Measurements from ENCODE around the gene EIF2S1.
"Not testable (repeated sequence)": the region's sequence is repeated elsewhere in the genome, so short reads cannot be mapped to it uniquely, and the experiment has no call there.

Gene EIF2S1

DNA sequence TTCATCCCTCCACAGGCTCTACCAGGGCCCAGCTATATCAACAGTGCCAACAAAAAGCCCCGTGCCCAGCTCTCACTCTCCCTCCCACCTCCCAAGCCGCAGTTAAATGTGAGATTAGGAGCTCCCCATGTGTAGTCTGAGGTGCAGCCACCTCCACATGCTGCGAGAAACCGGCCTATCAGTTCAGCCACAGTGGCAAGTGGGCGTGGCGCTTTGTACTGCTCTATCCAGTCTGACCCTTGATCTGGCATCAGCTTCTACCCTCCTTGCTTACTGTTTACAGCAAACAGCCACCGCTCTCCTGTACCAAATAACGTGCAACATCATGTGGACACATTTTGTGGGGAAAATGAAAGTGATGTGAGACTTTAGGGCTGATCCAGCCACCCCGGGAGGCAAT is 50.2 kb downstream of the EIF2S1 start:
- DNase-seq (ENCODE audit: low read depth in 2 of 2, low spot score in 1 of 2) = no peak

DNA sequence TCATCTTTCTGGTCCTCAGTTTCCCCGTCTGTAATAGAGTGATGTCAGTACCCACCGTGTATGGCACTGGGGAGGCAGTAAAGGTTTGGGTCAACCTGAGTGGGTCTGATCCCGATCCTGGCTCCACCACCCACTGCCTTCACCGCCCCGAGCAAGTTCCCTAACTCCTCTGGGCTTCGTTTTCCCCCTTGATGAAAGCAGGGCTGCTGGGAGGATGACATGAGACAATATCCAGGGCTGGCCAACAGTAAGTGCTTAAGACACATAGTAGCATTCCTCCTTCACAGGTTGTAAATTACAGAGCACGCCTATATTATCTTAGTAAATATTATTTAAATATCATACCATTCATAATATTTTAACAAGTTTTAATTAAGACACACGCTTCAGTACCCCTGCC is 51.2 kb downstream of the EIF2S1 start:
- DNase-seq (ENCODE audit: low read depth in 2 of 2, low spot score in 1 of 2) = no peak

DNA sequence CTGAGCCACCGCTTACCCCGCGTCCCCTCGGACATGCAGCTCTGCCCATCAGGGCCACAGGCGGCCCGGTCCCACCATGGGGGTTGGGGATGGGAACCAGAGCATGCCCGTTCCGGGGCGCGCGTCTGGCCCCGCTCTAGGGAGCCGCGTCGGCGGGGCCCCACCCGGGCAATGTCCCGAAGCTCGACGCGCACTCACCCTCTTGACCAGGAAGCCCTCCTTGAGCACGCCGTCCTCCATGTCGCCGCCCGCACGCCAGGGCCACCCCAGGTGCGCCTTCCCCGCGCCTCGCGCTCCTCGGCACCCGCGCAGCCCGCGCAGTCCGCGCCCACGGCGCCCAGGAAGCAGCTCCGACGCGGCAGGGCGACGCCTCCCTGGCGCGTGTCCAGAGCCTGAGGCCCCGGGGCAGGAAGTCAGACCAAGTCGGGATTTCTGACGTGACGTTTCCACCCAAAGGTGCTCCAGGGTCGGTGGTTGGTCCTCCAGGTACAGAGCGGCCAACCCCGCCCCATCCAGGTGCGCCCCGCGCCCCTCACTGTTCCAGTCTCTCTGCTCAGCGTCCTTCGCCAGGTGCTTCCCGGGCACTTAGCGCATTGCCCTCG is 51.8 kb downstream of the EIF2S1 start, which contains the start of gene PLEK2:
PLEK2 (minus strand) TSS at position 346 of the 602 bp plus-strand sequence; CDS start at position 240, 106 bp downstream.
- DNase-seq (ENCODE audit: low read depth in 2 of 2, low spot score in 1 of 2) = no peak

DNA sequence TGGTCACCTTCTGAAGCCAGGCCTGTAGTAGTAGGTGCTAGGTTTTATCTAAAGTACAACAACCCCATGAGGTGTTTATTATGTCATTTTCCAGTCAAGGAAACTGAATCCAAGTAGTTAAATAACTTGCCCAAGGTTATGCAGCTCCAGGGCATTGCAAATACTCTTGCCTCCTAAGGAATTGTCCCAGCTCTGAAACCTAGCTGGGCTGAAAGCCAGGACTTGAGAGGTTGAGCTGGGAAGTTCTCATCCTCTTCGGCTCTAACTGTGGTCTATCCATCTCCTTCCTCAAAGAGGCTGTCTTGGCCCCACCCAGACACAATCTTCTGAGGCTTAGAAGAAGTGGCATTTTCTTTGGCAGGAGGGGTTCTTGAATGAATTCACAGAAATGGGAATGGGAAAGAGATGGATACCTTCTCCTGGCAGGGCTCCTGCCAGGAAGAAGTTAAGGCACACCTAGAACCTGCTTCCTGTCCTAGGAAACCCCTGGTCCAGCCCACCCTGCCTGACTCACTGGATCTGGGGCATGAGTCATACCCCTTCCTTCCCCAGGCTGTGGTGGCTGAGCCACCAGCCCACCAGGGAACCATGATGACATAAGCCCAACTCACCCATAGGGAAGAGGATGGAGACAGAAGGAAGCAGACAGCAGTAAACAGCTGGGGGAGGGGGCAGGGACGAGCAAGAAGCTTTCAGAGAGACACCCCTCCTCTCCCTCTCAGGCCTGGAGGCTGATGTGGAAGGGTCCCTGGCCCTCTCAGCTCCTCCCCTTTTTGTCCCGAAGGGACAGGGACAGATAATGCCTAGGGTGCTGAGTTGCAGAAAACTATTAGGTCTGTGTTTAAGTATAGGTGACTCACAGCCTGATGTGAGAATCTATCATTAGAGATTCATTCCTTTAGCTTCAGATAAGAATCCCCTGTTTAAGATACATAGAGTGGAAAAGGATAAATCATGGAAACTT is 54.0 kb downstream of the EIF2S1 start:
- DNase-seq (ENCODE audit: low read depth in 2 of 2, low spot score in 1 of 2) = no peak

DNA sequence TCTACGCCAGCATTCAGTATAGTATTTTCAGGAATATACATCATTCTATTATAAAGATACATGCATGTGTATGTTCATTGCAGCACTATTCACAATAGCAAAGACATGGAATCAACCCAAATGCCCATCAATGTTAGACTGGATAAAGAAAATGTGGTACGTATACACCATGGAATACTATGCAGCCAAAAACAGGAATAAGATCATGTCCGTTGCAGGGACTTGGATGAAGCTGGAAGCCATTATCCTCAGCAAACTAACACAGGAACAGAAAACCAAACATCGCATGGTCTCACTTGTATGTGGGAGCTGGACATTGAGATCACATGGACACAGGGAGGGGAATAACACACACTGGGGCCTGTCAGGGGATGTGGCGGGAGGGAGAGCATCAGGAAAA is 55.5 kb downstream of the EIF2S1 start:
- DNase-seq (ENCODE audit: low read depth in 2 of 2, low spot score in 1 of 2) = not testable (repeated sequence)

DNA sequence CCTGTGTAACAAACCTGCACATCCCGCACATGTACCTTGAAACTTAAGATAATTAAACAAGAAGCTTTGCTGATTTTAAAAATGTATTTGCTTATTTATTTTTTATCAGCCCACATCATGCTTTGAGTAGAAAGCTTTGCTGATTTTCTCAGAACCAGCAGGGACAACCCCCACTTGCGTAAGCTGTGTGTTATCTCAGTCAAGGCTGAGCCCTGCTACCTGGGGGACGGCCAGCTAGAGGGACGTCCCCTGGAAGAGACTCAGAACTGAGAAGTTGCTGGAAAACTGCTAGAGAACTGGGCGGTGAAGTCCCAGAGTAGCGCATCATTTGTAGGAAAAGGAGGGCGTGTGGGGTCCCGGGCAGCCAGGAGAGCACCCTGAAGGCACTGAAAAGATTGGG is 56.0 kb downstream of the EIF2S1 start:
- DNase-seq (ENCODE audit: low read depth in 2 of 2, low spot score in 1 of 2) = no peak

DNA sequence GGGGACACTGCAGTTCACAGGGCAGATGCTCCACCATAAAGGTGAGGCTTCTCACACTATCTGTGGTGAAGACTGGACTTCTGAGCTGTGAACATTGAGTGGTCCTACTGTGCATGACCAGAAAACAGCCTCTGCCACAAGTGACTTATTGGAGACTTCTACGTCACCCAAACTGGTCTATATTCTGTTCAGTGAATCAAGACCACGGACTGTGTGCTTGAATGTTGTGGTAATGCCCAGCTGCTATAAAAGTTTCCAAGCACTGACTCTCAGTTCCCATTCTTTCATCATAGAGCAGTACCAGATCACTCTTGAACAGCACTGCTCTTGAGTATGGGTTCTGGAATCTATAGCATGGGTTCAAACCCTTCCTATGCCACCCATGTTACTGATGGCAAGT is 56.7 kb downstream of the EIF2S1 start:
- DNase-seq (ENCODE audit: low read depth in 2 of 2, low spot score in 1 of 2) = no peak

DNA sequence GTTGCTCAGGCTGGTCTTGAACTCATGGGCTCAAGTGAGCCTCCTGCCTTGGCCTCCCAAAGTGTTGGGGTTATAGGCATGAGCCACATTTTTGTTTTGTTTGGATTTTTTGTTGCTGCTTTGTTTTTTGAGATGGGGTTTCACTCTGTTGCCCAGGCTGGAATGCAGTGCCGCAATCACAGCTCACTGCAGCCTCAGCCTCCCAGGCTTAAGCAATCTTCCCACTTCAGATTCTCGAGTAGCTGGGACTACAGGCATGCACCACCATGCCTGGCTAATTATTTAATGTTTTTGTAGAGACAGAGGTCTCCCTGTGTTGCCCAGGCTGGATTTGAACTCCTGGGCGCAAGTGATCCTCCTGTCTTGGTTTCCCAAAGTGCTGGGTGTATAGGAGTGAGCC is 57.5 kb downstream of the EIF2S1 start:
- no peak for DNase-seq (ENCODE audit: low read depth in 2 of 2, low spot score in 1 of 2)

DNA sequence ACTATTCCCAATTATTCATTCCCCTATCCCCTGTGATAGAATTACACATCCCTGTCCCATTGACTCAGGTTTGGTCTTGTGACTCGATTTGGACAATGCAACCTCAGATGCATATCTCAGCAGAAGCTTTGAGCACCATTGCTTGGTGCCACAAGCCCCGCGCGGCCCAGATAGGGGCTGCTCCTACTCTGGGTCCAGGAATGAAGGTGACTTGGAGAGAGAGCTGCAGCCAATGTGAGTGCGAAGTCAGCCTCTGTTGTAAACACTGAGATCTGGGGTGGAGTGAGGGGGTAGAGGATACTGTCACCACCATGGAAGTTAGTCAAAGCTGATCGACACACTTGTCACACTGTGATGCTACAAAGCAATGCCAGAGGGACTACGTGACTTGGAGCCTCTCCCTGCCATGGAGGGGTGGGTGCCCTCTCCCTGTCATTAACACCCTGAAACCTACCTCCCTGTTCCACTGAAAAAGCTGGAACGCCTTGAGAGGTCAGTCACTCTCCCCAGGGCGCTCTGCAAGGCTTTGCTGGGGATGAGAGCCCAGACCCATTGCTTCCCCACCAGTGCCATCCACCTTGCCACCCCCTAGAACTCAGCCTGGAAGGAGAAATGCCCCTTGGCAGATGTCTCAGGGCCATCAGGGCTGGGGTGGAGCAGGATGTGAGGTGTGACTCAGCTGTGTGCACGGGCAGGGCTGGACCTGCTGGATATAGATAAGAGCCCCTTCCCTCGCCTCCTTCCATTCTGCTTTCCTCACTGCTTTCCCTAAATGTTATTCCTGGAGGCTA is 58.5 kb downstream of the EIF2S1 start:
- no peak for DNase-seq (ENCODE audit: low read depth in 2 of 2, low spot score in 1 of 2)

DNA sequence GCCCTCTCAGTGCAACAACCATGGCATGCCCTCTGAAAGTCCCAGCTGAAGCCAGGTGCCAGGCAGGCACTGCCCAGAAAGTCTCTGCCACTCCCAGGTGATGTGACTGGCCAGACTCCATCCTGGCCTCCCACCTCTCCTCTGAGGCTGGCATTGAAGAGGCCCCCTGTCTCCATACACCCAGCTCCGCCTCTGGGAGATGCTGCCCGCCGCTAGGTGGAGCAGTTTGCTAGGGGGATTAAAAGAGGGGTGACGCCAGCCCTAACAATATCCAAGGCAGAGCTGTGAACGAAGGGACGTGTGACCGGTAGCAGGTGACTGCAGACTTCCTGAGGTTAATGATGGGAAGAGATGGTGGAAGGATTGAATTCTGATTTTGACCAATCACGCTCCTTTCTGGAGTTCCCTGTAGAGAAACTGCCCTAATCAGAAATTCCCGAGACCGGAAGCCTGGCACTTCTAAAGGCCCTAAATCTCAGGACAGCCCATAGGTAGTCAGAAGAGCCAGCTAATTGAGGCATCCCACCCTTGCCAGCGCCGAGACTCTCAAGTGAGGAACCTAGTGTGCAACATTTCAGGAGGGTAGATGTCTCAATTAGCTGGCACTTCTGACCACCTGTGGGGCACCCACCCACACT is 60.1 kb downstream of the EIF2S1 start:
- no peak for DNase-seq (ENCODE audit: low read depth in 2 of 2, low spot score in 1 of 2)

DNA sequence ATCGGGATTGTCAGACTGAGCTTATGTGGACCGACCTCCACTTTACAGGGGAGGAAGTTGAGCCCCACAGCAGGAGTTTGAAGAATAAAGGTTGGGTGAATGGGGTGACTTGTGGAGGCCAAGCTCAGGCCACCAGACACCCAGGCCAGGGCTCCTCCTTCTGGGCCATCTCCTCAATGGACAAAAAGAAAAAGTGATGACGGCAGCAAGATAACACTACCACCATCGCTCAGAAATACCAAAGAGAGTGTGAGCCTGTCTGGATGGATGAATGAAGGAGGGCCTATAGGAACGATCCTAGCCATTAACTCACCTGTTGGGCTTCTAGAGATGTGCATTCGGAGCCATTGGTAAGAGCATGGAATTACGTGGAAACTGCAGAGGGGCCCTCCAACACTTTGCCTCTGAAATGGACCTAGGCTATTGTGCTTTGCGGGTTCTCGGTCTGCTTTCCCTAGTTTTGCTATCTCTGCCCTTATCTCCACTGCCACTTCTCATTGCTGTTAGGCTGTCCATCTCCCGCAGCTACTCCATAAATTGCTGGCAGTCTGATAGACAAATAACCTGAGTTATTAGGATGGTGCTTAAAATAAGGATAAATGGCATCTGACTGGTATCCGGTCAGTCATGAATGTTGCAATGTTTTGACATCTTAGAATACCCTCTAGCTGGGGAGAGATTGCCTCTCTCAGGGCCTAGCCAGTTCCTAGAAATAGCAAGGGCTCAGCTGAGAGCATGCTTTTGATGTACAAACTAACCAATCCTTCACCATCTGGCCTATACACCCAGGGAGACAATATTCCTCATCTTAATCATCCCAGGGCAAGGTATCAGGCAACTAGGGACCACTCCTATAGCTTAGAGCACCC is 61.5 kb downstream of the EIF2S1 start:
- no peak for DNase-seq (ENCODE audit: low read depth in 2 of 2, low spot score in 1 of 2)

DNA sequence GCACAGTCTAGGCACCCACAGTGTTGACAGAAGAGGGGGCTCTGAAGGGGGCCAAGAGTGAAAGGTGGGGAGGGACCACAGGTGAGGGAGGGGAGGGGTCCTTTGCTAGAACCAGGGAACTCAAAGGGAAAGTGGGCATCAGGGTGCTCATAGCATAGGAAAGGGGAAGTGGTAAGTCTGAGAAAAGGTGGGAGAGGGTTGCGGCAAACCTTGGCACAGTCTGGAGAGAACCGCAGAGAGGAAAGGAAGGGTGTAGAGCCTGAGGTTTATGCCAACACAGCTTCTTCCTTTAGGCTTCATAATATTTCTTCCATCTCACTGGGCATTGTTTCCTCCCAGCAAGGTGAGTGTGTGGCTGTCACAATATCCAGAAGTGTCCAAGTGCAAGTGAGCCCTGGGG is 63.3 kb downstream of the EIF2S1 start:
- DNase-seq (ENCODE audit: low read depth in 2 of 2, low spot score in 1 of 2) = no peak

DNA sequence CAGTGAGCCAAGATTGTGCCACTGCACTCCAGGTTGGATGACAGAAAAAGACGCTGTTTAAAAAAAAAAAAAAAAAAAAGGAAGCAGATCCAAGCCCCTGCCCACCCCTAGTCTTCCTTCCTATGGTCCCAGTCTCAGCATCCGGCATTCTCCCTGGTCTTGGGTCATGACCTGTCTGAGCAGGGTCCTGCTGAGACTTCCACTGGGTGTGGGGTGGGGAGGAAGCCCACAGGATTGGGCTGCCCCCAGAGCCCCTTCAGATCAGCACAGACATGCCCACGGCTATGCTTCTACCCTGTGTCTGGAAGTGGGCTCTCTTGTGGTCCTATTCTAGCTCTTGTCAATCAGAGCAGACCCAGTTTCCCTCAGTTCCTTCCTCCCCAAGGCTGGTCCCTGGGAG is 64.4 kb downstream of the EIF2S1 start:
- no peak for DNase-seq (ENCODE audit: low read depth in 2 of 2, low spot score in 1 of 2)

DNA sequence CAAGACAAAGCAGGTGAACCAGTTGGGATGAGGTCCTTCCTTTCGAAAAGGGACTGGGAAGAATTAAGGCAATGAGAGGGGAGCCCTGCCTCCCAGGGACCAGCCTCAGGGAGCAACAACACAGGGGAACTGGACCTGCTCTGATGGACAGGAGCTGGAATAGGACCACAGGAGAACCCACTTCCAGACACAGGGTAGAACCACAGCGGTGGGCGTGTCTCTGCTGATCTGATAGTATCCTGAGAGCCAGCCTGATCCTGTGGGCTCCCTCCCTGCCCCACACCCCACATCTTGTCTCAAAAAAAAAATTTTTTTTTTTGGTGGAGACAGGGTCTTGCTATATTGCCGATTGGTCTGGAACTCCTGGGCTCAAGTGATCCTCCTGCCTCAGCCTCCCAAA is 65.5 kb downstream of the EIF2S1 start:
- DNase-seq (ENCODE audit: low read depth in 2 of 2, low spot score in 1 of 2) = no peak

DNA sequence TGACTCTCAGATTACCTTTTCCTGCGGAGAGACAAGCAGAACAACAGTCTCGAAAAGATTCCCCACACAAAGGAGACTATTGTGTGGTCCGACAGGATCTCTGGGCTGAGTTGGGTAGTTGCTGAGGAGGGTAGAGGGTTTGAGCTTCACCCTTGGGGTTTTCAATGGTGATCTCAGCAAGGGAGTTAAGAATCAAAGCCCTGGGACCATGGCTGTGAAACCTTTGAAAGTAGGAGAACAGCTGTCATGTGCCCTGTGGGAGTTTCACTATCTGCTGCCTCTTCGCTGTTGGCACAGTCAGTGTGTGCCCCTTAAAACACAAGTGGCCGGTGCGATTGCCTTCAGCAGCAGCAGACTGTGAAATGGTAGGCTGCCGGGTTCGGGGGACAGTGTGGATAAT is 66.0 kb downstream of the EIF2S1 start:
- DNase-seq (ENCODE audit: low read depth in 2 of 2, low spot score in 1 of 2) = no peak

DNA sequence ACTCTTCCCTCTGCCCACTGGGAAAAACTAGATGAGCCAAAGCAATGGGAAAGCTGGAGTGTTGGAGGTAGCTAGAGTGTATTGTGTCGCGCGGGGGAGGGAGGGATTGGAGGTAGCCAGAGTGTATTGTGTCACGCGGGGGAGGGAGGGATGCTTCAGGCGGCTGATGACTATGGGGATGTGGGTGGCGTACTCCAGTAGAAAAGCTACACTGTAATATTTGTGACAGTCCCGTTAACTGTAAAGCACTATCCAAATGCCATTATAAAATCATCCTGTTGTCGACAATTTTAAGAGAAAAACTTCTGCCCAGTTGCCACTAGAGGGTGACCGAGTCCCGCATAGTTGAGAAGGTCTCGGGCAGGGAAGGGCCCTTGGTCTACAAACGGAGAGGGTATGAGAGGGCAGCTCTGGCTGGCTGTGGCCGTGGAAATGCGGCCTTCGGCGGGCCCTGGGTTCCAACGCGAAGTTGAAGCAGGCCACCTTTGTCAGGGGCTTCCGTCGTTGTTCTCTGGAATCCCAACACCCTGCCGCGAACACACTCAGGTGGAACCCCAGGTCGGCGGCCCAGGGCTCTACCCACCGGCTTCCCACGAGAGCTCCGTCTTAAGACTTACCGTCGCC is 67.0 kb downstream of the EIF2S1 start:
- DNase-seq (ENCODE audit: low read depth in 2 of 2, low spot score in 1 of 2) = peak; percentile 18 to 53

DNA sequence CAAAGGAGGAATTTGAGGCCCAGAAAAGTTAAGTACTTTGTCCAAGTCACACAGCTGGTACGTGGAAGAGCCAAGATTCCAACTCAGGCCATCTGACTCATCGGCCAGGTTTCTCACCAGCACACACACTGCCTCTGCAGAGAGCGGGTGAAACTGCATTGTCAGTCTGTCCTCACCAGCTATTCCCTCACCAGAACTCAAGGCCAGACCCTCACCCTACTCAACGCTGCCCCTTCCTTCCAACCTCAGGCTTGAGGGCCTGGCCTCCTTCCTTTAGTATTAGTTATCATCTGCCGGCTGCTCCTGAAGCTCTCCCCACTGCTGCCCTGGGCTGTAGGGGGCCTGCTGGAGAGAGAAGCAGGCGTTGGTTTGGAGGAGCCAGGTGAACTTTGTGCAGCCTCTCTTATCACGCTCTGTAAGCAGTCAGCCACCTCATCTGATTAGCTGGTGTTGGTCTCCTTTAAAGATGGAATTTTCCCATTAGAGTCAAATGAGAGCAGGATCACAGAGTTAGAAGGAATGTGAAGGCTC is 68.4 kb downstream of the EIF2S1 start:
- DNase-seq (ENCODE audit: low read depth in 2 of 2, low spot score in 1 of 2) = no peak

DNA sequence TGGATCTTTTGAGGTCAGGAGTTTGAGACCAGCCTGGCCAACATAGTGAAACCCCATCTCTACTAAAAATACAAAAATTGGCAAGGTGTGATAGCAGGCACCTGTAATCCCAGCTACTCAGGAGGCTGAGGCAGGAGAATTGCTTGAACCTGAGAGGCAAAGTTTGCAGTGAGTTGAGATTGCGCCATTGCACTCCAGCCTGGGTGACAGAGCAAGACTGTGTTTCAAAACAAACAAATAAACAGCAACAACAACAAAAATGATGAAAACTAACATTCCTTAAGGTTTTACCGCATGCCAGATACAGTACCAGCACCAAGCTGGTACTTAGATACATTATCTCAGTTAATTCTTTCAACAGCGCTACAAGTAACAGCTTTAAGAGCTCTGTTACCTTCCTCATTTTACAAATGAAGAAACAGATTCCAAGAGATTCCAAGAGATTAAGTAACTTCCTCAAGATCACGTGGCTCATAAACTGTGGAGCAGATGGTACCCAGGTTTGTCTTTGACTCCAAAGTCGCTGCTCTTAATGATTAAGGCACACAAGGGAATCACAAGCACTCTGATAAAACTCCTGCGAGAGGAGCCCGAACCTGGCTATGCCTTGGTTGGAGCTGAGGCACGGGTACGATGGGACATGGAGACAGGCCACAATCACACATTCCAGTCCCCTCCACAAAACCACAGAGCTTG is 69.5 kb downstream of the EIF2S1 start:
- no peak for DNase-seq (ENCODE audit: low read depth in 2 of 2, low spot score in 1 of 2)

DNA sequence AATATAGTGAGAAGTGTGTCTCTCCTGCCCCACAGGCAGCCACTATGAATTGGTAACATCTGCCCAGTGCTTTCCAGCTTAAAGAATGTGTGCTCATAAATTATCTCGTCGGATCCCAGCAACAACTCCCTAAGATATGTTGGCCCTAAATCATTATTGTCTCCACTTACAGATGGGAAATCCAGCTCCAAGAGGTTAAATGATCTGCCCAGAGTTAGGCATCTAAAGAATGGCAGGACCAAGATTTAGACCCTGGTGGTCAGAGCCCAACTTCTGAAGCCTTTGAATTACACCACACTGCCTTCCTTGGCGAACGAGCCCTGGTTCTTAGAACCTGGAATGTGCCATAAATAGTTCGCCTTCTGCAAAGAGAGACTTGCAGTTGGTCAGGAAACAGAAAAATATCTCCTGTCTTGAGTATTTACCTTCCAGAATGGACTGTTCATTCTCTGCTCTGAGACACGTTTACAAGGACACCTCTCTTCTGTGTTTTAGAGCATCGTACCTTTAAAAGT is 72.0 kb downstream of the EIF2S1 start:
- DNase-seq (ENCODE audit: low read depth in 2 of 2, low spot score in 1 of 2) = no peak

All from stimulated activated CD8-positive, alpha-beta memory T cell treated with anti-CD3 and anti-CD28 coated beads, Interleukin-4, amount 100 ng/mL, for 1 hour (primary cell).